ENCODE results near the gene SYNGR1. TPM values are rescaled to one million over a fixed set of nuclear protein-coding genes. Genes with fewer than 3 reads are reported as not detected.

SYNGR1 gene
- total and polyA plus RNA-seq, 2 of the 8 experiments (the other 6 are each of a cell fraction or from before 2014, with no cell fraction given), result 32.5 to 84.7 TPM

- TF ChIP-seq E2F6 (IDR thresholded peaks at IDR 0.05), result no peak
- no peak; a peak in 1 of 4 replicates for TF ChIP-seq HDAC2 (IDR thresholded peaks at IDR 0.05; ENCODE audit: borderline replicate concordance in 1 of 2, low read depth in 2 of 2, low read length in 2 of 2)
- TF ChIP-seq MAFK (IDR thresholded peaks at IDR 0.05; ENCODE audit: low read depth, low read length), result no peak
- no peak for TF ChIP-seq NANOG (IDR thresholded peaks at IDR 0.05; ENCODE audit: insufficient read depth, low read depth, low read length, poor library complexity, severe bottlenecking)
- TF ChIP-seq TEAD4 (IDR thresholded peaks at IDR 0.05; ENCODE audit: low read depth, low read length), result no peak
- peak; percentile 35 to 62; a peak in 2 of 3 replicates for TF ChIP-seq POLR2A (IDR thresholded peaks at IDR 0.05; ENCODE audit: control extremely low read depth in 1 of 2, low read depth in 2 of 2, low read length in 2 of 2)
- TF ChIP-seq RAD21 (IDR thresholded peaks at IDR 0.05 in 1 of 2, conservative IDR thresholded peaks at IDR 0.05 in 1 of 2; ENCODE audit: low read depth in 2 of 2, low read length in 2 of 2), result no peak
- no peak for TF ChIP-seq CHD1 (IDR thresholded peaks at IDR 0.05; ENCODE audit: low read depth, low read length)
- TF ChIP-seq SIN3A (conservative IDR thresholded peaks at IDR 0.05 in 1 of 2, IDR thresholded peaks at IDR 0.05 in 1 of 2; ENCODE audit: low read depth in 1 of 2, low read length in 2 of 2), result 0 out of 4 replicates have a peak, but pooled peaks of 1 of the 2 experiments have one; percentile 61
- no peak for TF ChIP-seq GABPA (IDR thresholded peaks at IDR 0.05; ENCODE audit: borderline replicate concordance, insufficient read depth, low read length)
- no peak for TF ChIP-seq SRF (IDR thresholded peaks at IDR 0.05; ENCODE audit: low read depth, low read length)
- TF ChIP-seq CBX5 (IDR thresholded peaks at IDR 0.05; ENCODE audit: low read depth, low read length), result no peak
- no peak for TF ChIP-seq KDM1A (IDR thresholded peaks at IDR 0.05; ENCODE audit: borderline replicate concordance, low read length)
- TF ChIP-seq POU5F1 (IDR thresholded peaks at IDR 0.05; ENCODE audit: low read depth, low read length), result no peak
- no peak for TF ChIP-seq JUN (IDR thresholded peaks at IDR 0.05; ENCODE audit: low read depth, low read length)
These were observed 38.0 kb upstream of the SYNGR1 start (continued) for GRCh38 chr22:39311592-39312400.
